Measurements from ENCODE around the gene PLCB4. TPM values are rescaled to one million over a fixed set of nuclear protein-coding genes. Genes with fewer than 3 reads are reported as not detected.

PLCB4 gene
- total RNA-seq, 2 experiments from 2014 or later = 0.06 TPM; not detected in 1

DNA sequence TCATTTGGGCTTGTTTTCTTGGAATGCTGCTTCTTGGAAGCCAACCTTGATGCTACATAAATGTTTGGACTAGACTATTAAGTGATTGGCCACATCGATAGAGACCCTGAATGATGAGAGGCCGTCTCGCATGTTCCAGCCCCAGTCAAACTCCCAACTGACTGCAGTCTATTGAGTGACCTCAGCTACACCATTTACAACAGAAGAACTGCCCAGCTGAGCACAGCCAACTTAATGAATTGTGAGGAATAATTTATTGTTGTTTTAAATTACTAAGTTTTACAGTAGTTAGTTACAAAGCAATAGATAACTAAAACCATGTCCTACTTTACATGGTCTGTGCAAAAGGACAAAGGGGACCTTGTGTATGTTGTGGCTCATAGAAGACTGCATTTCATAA, 63.0 kb downstream of the PLCB4 start:
- no peaks in the 10 kb centered on the region for H3K27me3 ChIP-seq (ENCODE audit: control insufficient read depth in 1 of 2, insufficient read depth in 2 of 2, low read length in 2 of 2)
- ChIA-PET POLR2A (no interaction called here), CTCF (no interaction called here)
- TF ChIP-seq, protein P1, sequence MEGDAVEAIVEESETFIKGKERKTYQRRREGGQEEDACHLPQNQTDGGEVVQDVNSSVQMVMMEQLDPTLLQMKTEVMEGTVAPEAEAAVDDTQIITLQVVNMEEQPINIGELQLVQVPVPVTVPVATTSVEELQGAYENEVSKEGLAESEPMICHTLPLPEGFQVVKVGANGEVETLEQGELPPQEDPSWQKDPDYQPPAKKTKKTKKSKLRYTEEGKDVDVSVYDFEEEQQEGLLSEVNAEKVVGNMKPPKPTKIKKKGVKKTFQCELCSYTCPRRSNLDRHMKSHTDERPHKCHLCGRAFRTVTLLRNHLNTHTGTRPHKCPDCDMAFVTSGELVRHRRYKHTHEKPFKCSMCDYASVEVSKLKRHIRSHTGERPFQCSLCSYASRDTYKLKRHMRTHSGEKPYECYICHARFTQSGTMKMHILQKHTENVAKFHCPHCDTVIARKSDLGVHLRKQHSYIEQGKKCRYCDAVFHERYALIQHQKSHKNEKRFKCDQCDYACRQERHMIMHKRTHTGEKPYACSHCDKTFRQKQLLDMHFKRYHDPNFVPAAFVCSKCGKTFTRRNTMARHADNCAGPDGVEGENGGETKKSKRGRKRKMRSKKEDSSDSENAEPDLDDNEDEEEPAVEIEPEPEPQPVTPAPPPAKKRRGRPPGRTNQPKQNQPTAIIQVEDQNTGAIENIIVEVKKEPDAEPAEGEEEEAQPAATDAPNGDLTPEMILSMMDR (IDR thresholded peaks at IDR 0.05) = no peak
- Mint-ChIP-seq H3K27me3 (no peaks in the 10 kb centered on the region), H3K4me1 (ENCODE audit: low read depth) (no peaks in the 10 kb centered on the region), H3K4me3 (no peak overlapping the region), H3K9me3 (peaks cover 7% of the 10 kb centered on the region), H3K27ac (no peak overlapping the region), H3K36me3 (ENCODE audit: low read depth) (no peaks in the 10 kb centered on the region)
- no peak overlapping the region for H3K27ac ChIP-seq (ENCODE audit: low read depth in 1 of 2, low read length in 2 of 2)
- peaks cover 4 to 12% of the 10 kb centered on the region in 2 experiments for H3K9me3 ChIP-seq (ENCODE audit: control insufficient read depth in 1 of 2, insufficient read depth in 1 of 2, low read length in 2 of 2)
- H3K36me3 ChIP-seq (ENCODE audit: insufficient read depth, low read length) = no peaks in the 10 kb centered on the region
- H3K4me3 ChIP-seq (ENCODE audit: low read length) = no peak overlapping the region
- intact Hi-C loops (cut with DNase I, micrococcal nuclease) = no loop called here
- no peaks in the 10 kb centered on the region for H3K4me1 ChIP-seq (ENCODE audit: insufficient read depth, low read length)
- DNase-seq (no peak), ATAC-seq (ENCODE audit: poor library complexity) (no peak)

DNA sequence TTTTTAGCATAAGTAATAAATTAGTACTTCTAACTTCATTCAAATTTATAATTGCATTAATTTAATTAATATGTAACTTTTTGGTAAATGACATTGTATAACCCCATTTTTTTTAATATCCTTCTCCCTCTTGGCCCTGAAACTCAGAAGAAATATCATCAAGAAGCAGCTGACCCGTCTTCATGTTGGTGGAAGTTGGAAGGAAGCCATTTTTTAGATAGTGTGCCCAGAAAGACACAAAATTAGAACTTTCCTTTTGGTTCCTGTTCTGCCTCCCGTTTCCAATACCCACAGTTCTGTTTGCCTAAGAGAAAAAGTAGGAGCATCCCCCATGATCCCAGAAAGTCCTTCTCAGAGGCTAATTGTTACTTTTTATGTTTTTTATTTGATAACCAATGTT, 65.5 kb downstream of the PLCB4 start:
- TF ChIP-seq, protein P1 (IDR thresholded peaks at IDR 0.05) = no peak
- Histone ChIP-seq H3K36me3 (ENCODE audit: insufficient read depth, low read length) (no peaks in the 10 kb centered on the region), H3K9me3 (ENCODE audit: control insufficient read depth in 1 of 2, insufficient read depth in 1 of 2, low read length in 2 of 2) (peaks cover 0 to 12% of the 10 kb centered on the region in 2 experiments), H3K4me3 (ENCODE audit: low read length) (no peak overlapping the region), H3K27me3 (ENCODE audit: control insufficient read depth in 1 of 2, insufficient read depth in 2 of 2, low read length in 2 of 2) (no peaks in the 10 kb centered on the region), H3K4me1 (ENCODE audit: insufficient read depth, low read length) (no peaks in the 10 kb centered on the region), H3K27ac (ENCODE audit: low read depth in 1 of 2, low read length in 2 of 2) (no peak overlapping the region)
- intact Hi-C loops (cut with DNase I, micrococcal nuclease) = no loop called here
- no peaks in the 10 kb centered on the region for H3K36me3 Mint-ChIP-seq (ENCODE audit: low read depth)
- no peak overlapping the region for H3K4me3 Mint-ChIP-seq
- ATAC-seq (ENCODE audit: poor library complexity) = no peak
- ChIA-PET POLR2A (no interaction called here), CTCF (no interaction called here)
- no peaks in the 10 kb centered on the region for H3K4me1 Mint-ChIP-seq (ENCODE audit: low read depth)
- no peak overlapping the region for H3K27ac Mint-ChIP-seq
- DNase-seq = no peak
- no peaks in the 10 kb centered on the region for H3K27me3 Mint-ChIP-seq
- peaks cover 9% of the 10 kb centered on the region for H3K9me3 Mint-ChIP-seq

DNA sequence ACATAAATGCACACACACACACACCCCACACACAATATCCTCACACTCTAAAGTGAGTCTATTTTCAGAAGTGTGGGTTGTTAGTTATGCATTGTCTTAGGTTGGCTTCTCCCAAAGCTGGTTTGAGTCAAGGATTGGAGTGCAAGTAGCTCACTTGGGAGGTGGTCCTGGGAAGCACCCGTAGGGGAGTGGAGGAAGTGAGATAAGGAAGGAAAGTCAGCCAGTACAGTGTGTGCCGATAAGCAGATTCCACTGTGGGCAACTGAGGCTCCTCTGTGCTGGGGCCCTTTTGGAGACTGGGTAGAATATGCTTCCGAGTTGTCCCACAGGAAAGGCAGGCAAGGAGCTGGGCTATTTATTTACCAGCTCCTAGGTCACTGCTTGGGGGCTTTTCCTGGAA, 67.2 kb downstream of the PLCB4 start:
- Mint-ChIP-seq H3K9me3 (peaks cover 9% of the 10 kb centered on the region), H3K4me1 (ENCODE audit: low read depth) (no peaks in the 10 kb centered on the region), H3K27ac (no peak overlapping the region), H3K27me3 (no peaks in the 10 kb centered on the region), H3K4me3 (no peak overlapping the region), H3K36me3 (ENCODE audit: low read depth) (no peaks in the 10 kb centered on the region)
- Histone ChIP-seq H3K36me3 (ENCODE audit: insufficient read depth, low read length) (no peaks in the 10 kb centered on the region), H3K9me3 (ENCODE audit: control insufficient read depth in 1 of 2, insufficient read depth in 1 of 2, low read length in 2 of 2) (peaks cover 0 to 12% of the 10 kb centered on the region in 2 experiments), H3K4me1 (ENCODE audit: insufficient read depth, low read length) (no peaks in the 10 kb centered on the region), H3K4me3 (ENCODE audit: low read length) (no peak overlapping the region), H3K27ac (ENCODE audit: low read depth in 1 of 2, low read length in 2 of 2) (no peak overlapping the region), H3K27me3 (ENCODE audit: control insufficient read depth in 1 of 2, insufficient read depth in 2 of 2, low read length in 2 of 2) (no peaks in the 10 kb centered on the region)
- ATAC-seq (ENCODE audit: poor library complexity) (no peak), DNase-seq (no peak)
- CTCF ChIA-PET = no interaction called here
- TF ChIP-seq, protein P1 (IDR thresholded peaks at IDR 0.05) = no peak
- intact Hi-C loops (cut with DNase I, micrococcal nuclease) = no loop called here
- POLR2A ChIA-PET = no interaction called here

All from CD4-positive, alpha-beta T cell (primary cell).